Thyroid gland (tissue), 4 donors: ENCODE measurements around the gene CHRDL2. TPM values are rescaled to one million over a fixed set of nuclear protein-coding genes. Genes with fewer than 3 reads are reported as not detected.
A peak's percentile ranks its signal among the peaks of the same experiment; 100 is the strongest.

Experiments
- DNase-seq, 2 donors: peaks; one replicate each; pipeline ENCODE4 v3.0.0-alpha.2; 2019
- H3K27ac ChIP-seq, 3 donors: fragments of 200-600 bp; sonication (generic); 1 replicate in 2 of 3; 2 replicates in 1 of 3; pipeline ENCODE4 v1.5.1; 2016 to 2019; ENCODE audit warnings: mild to moderate bottlenecking in 1 of 3, moderate library complexity in 1 of 3
- H3K27me3 ChIP-seq: fragments of 200-600 bp; sonication (generic); one replicate; pipeline ENCODE4 v1.5.1; 2019
- H3K36me3 ChIP-seq, 2 donors: fragments of 200-600 bp; sonication (generic); one replicate each; pipeline ENCODE4 v1.5.1; 2016 to 2019
- H3K4me1 ChIP-seq, 2 donors: fragments of 200-600 bp; sonication (generic); one replicate each; pipeline ENCODE4 v1.5.1; 2017 to 2019
- H3K4me3 ChIP-seq, 3 donors: fragments of 200-600 bp; sonication (generic); replicated peaks in 1 of 3; 1 replicate in 2 of 3; 2 replicates in 1 of 3; pipeline ENCODE4 v1.5.1; 2016; ENCODE audit warnings: mild to moderate bottlenecking in 1 of 3
- H3K9me3 ChIP-seq: fragments of 200-600 bp; sonication (generic); one replicate; pipeline ENCODE4 v1.5.1; 2017
- CTCF ChIP-seq, 6 experiments: fragments of 200-600 bp in 3 of 6; fragments of 450-650 bp in 3 of 6; sonication (generic) in 3 of 6; IDR thresholded peaks; one replicate each; pipeline ENCODE4 v1.5.1; 2016 to 2019; ENCODE audit warnings: antibody characterized with exemption in 6 of 6, mild to moderate bottlenecking in 2 of 6, inconsistent platforms in 1 of 6, moderate library complexity in 1 of 6
- POLR2A ChIP-seq, 2 donors: fragments of 450-650 bp; IDR thresholded peaks; one replicate each; pipeline ENCODE4 v1.6.1; 2017; ENCODE audit warnings: antibody characterized with exemption in 2 of 2, mild to moderate bottlenecking in 2 of 2, moderate library complexity in 1 of 2
- WGBS, 2 donors: methylation state at CpG; one replicate each; pipeline ENCODE4 v1.1.5; 2017; 5-methylcytosine and 5-hydroxymethylcytosine counted together
- intact Hi-C: fragments of 100-400 bp; cut with DNase I; formaldehyde crosslinking; loops from one replicate; pipeline ENCODE4 v1.15.1; 2023
- total RNA-seq, 4 donors: library from RNA; depleted of rRNA; stranded (reverse); fragments of >200 nt; gene quantifications; one replicate each; pipeline ENCODE4 v1.2.3, GENCODE V29; 2016

CHRDL2 gene
- total RNA-seq, 4 donors from 2014 or later = not detected

- peak; percentile 73 to 77 for DNase-seq
- H3K27ac ChIP-seq = peak overlapping the region in 2 of 3 donors; percentile 60 to 70
- H3K36me3 ChIP-seq = no peaks in the 10 kb centered on the region
- H3K27me3 ChIP-seq = no peaks in the 10 kb centered on the region
- intact Hi-C loops = no loop called here
- 31 to 39% methylated on average over 16 of the region's 16 CpGs for WGBS, 2 donors
- TF ChIP-seq POLR2A (IDR thresholded peaks at IDR 0.05) (peak in 1 of 2 donors; percentile 33), CTCF (IDR thresholded peaks at IDR 0.05) (no peak)
- H3K4me3 ChIP-seq = no peak overlapping the region
- no peaks in the 10 kb centered on the region for H3K9me3 ChIP-seq
- H3K4me1 ChIP-seq = peaks cover 0 to 20% of the 10 kb centered on the region in 2 donors
These were observed 34.1 kb downstream of the CHRDL2 start for GRCh38 chr11:74696939-74697675.

GRCh38 chr11:74696500-74696899 lies 34.7 kb downstream of the CHRDL2 start:
- Histone ChIP-seq H3K4me1 (peaks cover 0 to 20% of the 10 kb centered on the region in 2 donors), H3K4me3 (no peak overlapping the region), H3K36me3 (no peaks in the 10 kb centered on the region), H3K27ac (peak overlapping the region in 2 of 3 donors; percentile 60 to 70), H3K27me3 (no peaks in the 10 kb centered on the region), H3K9me3 (no peaks in the 10 kb centered on the region)
- 74 to 77% methylated on average over 5 to 6 of the region's 6 CpGs for WGBS, 2 donors
- no peak for TF ChIP-seq POLR2A (IDR thresholded peaks at IDR 0.05)
- no peak for TF ChIP-seq CTCF (IDR thresholded peaks at IDR 0.05)
- DNase-seq = no peak
- intact Hi-C loops = no loop called here

GRCh38 chr11:74695705-74696280 lies 35.4 kb downstream of the CHRDL2 start:
- peaks cover 0 to 20% of the 10 kb centered on the region in 2 donors for H3K4me1 ChIP-seq
- no peaks in the 10 kb centered on the region for H3K36me3 ChIP-seq
- no peak overlapping the region for H3K4me3 ChIP-seq
- no peak overlapping the region for H3K27ac ChIP-seq
- no peaks in the 10 kb centered on the region for H3K27me3 ChIP-seq
- TF ChIP-seq CTCF (IDR thresholded peaks at IDR 0.05) (no peak), POLR2A (IDR thresholded peaks at IDR 0.05) (no peak)
- no peaks in the 10 kb centered on the region for H3K9me3 ChIP-seq
- DNase-seq = no peak
- intact Hi-C loops = no loop called here
- 82 to 94% methylated on average over 8 to 11 of the region's 11 CpGs for WGBS, 2 donors

GRCh38 chr11:74694136-74694930 lies 36.9 kb downstream of the CHRDL2 start:
- no peak for DNase-seq
- Histone ChIP-seq H3K4me1 (peaks cover 0 to 20% of the 10 kb centered on the region in 2 donors), H3K36me3 (no peaks in the 10 kb centered on the region), H3K27ac (no peak overlapping the region), H3K4me3 (no peak overlapping the region), H3K9me3 (no peaks in the 10 kb centered on the region), H3K27me3 (no peaks in the 10 kb centered on the region)
- WGBS, 2 donors = 89 to 90% methylated on average over 10 of the region's 10 CpGs
- TF ChIP-seq CTCF (IDR thresholded peaks at IDR 0.05) (no peak), POLR2A (IDR thresholded peaks at IDR 0.05) (no peak)
- intact Hi-C loops = no loop called here
